PFSK-1 (cell line): ENCODE measurements around the gene MCEE.

Source experiments
- POLR2AphosphoS5 ChIP-seq: IDR thresholded peaks from 2 replicates; pipeline ENCODE4 v1.6.1; 2012; ENCODE audit warnings: low read depth, mild to moderate bottlenecking, control low read depth, low read length, moderate library complexity
- REST ChIP-seq, 2 experiments: IDR thresholded peaks; 2 replicates each; pipeline versions ENCODE4 v1.6.1 to v1.8.0; 2011 to 2012; ENCODE audit warnings: low read depth in 2 of 2, low read length in 2 of 2, control low read depth in 1 of 2, inconsistent platforms in 1 of 2, mild to moderate bottlenecking in 1 of 2, moderate library complexity in 1 of 2; ENCODE audit not compliant: insufficient read depth in 1 of 2

GRCh38 chr2:71073475-71073874 is 56.6 kb downstream of the MCEE start:
- TF ChIP-seq POLR2AphosphoS5 (no peak), REST (IDR thresholded peaks at IDR 0.05; ENCODE audit: insufficient read depth in 1 of 2, low read depth in 2 of 2, low read length in 2 of 2) (no peak)
